ENCODE data around the gene KRT77. TPM values are rescaled to one million over a fixed set of nuclear protein-coding genes. Genes with fewer than 3 reads are reported as not detected.

Gene KRT77
- polyA plus RNA-seq, 3 donors: not detected

GRCh38 chr12:52710730-52711129 is 7.4 kb upstream of the KRT77 start:
- Mint-ChIP-seq H3K36me3 (peaks cover 0 to 2% of the 10 kb centered on the region in 2 donors), H3K4me1 (peaks cover 9% of the 10 kb centered on the region), H3K9me3 (peaks cover 0 to 19% (median 2%) of the 10 kb centered on the region in 7 donors), H3K4me3 (no peak overlapping the region), H3K27me3 (ENCODE audit: low read depth in 3 of 3) (peaks cover 31 to 37% (median 32%) of the 10 kb centered on the region in 3 donors), H3K27ac (no peak overlapping the region)
- H3K4me3 ChIP-seq (replicated peaks in 1 of 3; ENCODE audit: low read depth in 2 of 3, low read length in 3 of 3): no peak overlapping the region
- H3K79me2 ChIP-seq (ENCODE audit: insufficient read depth, low read length): no peaks in the 10 kb centered on the region
- H3K9me3 ChIP-seq (replicated peaks in 1 of 2; ENCODE audit: control insufficient read depth in 1 of 2, insufficient read depth in 1 of 2, low read length in 2 of 2): peaks cover 0 to 16% of the 10 kb centered on the region in 2 donors
- H4K20me1 ChIP-seq (ENCODE audit: insufficient read depth, low read length): no peaks in the 10 kb centered on the region
- intact Hi-C loops (cut with micrococcal nuclease): no loop called here
- no peak overlapping the region for H2AFZ ChIP-seq (ENCODE audit: insufficient read depth, low read depth, low read length, poor library complexity, severe bottlenecking)
- H3K36me3 ChIP-seq (replicated peaks in 1 of 2; ENCODE audit: control insufficient read depth in 1 of 2, insufficient read depth in 2 of 2, low read length in 2 of 2): no peaks in the 10 kb centered on the region
- no peak for TF ChIP-seq CTCF (IDR thresholded peaks at IDR 0.05)
- DNase-seq: peak in 1 of 3 donors; percentile 1
- H3K4me1 ChIP-seq (ENCODE audit: control insufficient read depth in 1 of 2, insufficient read depth in 2 of 2, low read length in 2 of 2): no peaks in the 10 kb centered on the region
- no peak overlapping the region for H3K4me2 ChIP-seq (replicated peaks; ENCODE audit: extremely low read depth, low read length, poor library complexity, severe bottlenecking)
- no peak overlapping the region for H3K27ac ChIP-seq (ENCODE audit: low read depth in 1 of 2, low read length in 2 of 2)
- no peak overlapping the region for H3K9ac ChIP-seq (ENCODE audit: insufficient read depth, low read length, poor library complexity, severe bottlenecking)
- H3K27me3 ChIP-seq (ENCODE audit: control insufficient read depth in 2 of 2, insufficient read depth in 2 of 2, low read length in 2 of 2): peaks cover 28 to 30% of the 10 kb centered on the region in 2 donors
- no CpG with 5 or more reads among the region's 1 CpG for WGBS (ENCODE audit: insufficient coverage)

DNA sequence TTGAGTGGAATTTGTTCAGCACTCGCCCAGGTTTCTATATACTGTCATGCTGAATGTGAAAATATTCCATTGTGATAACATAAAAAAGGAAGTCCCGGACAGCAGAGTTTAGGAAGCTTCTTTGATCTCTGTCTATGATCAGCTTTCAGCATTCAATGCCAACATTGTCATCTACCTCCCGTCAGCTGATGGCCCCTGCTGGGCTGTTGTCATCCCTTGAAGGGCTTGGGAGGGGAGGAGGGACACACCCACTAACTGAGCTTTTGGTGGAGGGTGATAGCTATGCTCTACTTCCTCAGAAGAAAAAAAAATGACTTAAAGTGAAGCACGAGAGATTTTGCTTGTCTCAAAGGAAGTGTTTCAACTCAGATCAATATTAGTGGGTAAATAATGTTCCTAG is 4.7 kb upstream of the KRT77 start:
- Histone ChIP-seq H3K36me3 (replicated peaks in 1 of 2; ENCODE audit: control insufficient read depth in 1 of 2, insufficient read depth in 2 of 2, low read length in 2 of 2) (no peaks in the 10 kb centered on the region), H3K9me3 (replicated peaks in 1 of 2; ENCODE audit: control insufficient read depth in 1 of 2, insufficient read depth in 1 of 2, low read length in 2 of 2) (no peaks in the 10 kb centered on the region), H3K79me2 (ENCODE audit: insufficient read depth, low read length) (no peaks in the 10 kb centered on the region), H3K4me2 (replicated peaks; ENCODE audit: extremely low read depth, low read length, poor library complexity, severe bottlenecking) (no peak overlapping the region), H3K9ac (ENCODE audit: insufficient read depth, low read length, poor library complexity, severe bottlenecking) (no peak overlapping the region), H3K27me3 (ENCODE audit: control insufficient read depth in 2 of 2, insufficient read depth in 2 of 2, low read length in 2 of 2) (peaks cover 4 to 5% of the 10 kb centered on the region in 2 donors), H2AFZ (ENCODE audit: insufficient read depth, low read depth, low read length, poor library complexity, severe bottlenecking) (no peak overlapping the region), H3K4me1 (ENCODE audit: control insufficient read depth in 1 of 2, insufficient read depth in 2 of 2, low read length in 2 of 2) (no peaks in the 10 kb centered on the region), H4K20me1 (ENCODE audit: insufficient read depth, low read length) (no peaks in the 10 kb centered on the region), H3K4me3 (replicated peaks in 1 of 3; ENCODE audit: low read depth in 2 of 3, low read length in 3 of 3) (no peak overlapping the region), H3K27ac (ENCODE audit: low read depth in 1 of 2, low read length in 2 of 2) (no peak overlapping the region)
- peaks cover 6 to 17% (median 9%) of the 10 kb centered on the region in 3 donors for H3K27me3 Mint-ChIP-seq (ENCODE audit: low read depth in 3 of 3)
- no peak for DNase-seq
- H3K36me3 Mint-ChIP-seq: peaks cover 0 to 2% of the 10 kb centered on the region in 2 donors
- peaks cover 3% of the 10 kb centered on the region for H3K4me1 Mint-ChIP-seq
- peaks cover 0 to 2% (median 0%) of the 10 kb centered on the region in 7 donors for H3K9me3 Mint-ChIP-seq
- TF ChIP-seq CTCF (IDR thresholded peaks at IDR 0.05): no peak
- H3K4me3 Mint-ChIP-seq: no peak overlapping the region
- intact Hi-C loops (cut with micrococcal nuclease): no loop called here
- H3K27ac Mint-ChIP-seq: no peak overlapping the region
- WGBS (ENCODE audit: insufficient coverage): 100% methylated on average over 1 of the region's 4 CpGs

Measured in CD14-positive monocyte (primary cell).